Frontal cortex (tissue), 4 donors: ENCODE measurements around the gene ZSCAN10. TPM values are rescaled to one million over a fixed set of nuclear protein-coding genes. Genes with fewer than 3 reads are reported as not detected.

Experiments
- DNase-seq, 2 donors: peaks; one replicate each; pipeline ENCODE4 v3.0.0; 2012; ENCODE audit warnings: low spot score in 2 of 2
- FAIRE-seq: peaks from 2 replicates; lab custom pipeline; 2012; peaks lifted over from hg19 to GRCh38; lab: Jason Lieb, UNC
- total RNA-seq: library from RNA; depleted of rRNA; stranded (reverse); fragments of >200 nt; gene quantifications from one replicate; pipeline ENCODE4 v1.2.3, GENCODE V29; 2014
- donor health status: control.
- donor health status: control.
- donor health status: control.

The ZSCAN10 gene
- total RNA-seq, 1 donor from 2014 or later: not detected

- no peak for FAIRE-seq
- no peak for DNase-seq
These were observed 36.1 kb upstream of the ZSCAN10 start for GRCh38 chr16:3135126-3135715.

DNA sequence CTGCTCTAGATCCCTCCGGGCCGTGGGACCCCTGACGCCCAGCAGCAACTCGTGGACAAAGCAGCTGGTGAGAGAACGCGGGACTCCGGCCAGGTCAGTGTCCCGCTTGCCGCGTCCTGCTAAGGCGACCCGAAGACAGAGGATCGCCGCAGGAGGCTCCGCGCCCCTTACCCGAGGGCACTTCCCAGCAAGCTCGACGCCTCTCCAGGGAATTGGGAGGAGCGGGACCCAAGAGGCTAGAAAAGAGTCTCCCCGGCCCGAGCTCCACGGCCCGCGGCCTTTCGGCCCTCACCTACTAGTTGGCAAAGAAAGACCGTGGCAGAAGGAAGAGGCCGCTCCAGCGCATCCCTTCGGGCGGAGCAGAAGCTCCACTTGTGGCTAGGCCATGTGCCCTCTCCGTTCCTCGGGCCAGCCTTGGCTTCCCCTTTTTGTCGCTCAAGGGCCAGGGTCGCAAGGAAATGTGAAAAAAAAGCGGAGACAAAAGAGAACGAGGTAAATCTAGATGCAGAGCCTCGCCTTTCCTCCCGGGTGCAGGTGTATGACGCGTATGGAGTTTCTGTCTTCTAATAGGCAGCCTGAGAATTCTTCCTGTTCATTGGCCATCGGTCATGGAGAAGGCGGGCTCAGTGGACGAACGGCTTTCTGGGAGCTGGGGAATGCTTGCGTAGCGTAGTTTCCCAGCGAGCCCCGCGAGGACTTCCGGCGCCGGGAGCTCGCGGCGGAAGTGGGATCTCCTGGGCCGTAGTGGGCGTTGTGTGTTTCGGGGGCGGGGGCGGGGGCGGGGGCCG, 35.4 kb upstream of the ZSCAN10 start, which contains the start of gene ZNF213:
ZNF213 (plus strand) TSS at position 692 of the 788 bp plus-strand sequence. CDS start 2,252 bp downstream, outside the sequence.
- FAIRE-seq (peak; percentile 73), DNase-seq (peak; percentile 97 to 98)

- no peak for FAIRE-seq
- DNase-seq: no peak
These were observed 34.8 kb upstream of the ZSCAN10 start for GRCh38 chr16:3133844-3134243.

DNA sequence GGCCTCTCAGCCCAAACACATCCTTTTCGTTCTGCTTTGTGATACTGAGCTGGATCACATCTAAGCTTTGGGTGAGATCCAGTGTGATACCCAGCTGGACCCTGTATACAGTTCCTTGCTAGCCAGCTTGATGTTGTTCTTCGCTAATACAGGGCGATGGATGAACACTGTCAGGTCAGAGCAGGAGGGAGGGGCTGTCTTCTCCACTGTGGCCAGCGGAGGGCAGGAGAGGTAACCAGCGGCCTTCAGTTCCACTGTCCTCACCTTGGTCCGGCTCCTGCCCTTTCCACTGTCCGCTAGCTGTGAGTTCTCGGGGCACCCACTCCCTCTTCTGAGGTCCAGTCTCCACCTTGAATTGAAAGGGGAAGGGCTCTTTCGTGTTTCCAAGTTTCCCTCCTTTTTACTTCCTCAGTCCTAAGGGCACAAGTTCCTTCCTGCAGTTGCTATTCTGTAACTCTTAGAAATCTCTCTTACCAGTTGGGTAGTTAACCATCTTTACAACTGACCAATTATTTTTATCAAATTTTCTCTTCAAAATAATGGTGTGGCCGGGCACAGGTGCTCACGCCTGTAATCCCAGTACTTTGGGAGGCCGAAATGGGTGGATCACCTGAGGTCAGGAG, 32.8 kb upstream of the ZSCAN10 start:
- no peak for DNase-seq
- no peak for FAIRE-seq

DNA sequence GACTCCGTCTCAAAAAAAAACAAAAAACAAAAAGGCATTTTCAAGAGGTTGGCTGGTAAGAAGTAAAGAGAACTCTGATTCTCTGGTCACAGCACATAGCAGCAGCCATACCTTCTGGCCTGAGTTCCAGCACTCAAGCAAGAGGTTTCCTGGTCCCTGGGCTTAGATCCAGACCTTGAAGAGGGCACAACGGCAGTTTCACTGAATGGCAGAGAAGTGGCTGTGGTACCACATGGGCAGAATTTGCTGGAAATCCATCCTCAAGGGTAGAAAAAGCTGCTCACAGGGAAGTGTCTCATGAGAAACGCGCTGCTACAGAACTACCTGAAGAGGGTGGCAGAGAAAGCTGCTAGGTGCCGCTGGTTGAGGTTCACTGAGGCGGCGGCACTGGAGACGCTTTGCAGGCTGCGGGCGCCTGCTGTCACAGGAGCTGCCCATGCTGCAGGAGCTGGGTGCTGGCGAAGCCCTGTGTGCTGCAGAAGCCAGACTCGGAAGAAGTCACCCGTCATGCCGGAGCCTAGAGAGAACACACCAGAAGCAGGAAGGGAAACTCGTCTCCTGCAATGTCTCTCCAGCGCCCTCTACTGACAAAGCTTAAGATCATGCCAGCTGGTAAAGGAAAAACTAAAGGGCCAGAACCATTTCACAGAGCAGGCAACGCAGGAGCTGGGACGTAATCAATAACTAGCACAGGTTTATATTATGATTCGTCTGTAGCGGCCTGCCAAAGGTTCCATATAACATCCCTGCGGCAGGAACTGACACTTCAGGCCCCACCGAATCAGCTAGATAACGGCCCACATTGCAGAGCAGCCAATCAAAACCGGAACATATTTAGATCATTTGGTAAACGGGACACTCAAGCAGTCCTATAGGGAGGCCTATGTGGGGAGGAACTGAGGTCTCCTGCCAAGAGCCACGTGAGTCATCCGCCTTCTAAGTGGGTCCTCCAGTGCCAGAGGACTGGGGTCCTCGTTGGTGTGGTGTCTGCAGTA, 30.3 kb upstream of the ZSCAN10 start:
- FAIRE-seq (no peak), DNase-seq (no peak)

DNA sequence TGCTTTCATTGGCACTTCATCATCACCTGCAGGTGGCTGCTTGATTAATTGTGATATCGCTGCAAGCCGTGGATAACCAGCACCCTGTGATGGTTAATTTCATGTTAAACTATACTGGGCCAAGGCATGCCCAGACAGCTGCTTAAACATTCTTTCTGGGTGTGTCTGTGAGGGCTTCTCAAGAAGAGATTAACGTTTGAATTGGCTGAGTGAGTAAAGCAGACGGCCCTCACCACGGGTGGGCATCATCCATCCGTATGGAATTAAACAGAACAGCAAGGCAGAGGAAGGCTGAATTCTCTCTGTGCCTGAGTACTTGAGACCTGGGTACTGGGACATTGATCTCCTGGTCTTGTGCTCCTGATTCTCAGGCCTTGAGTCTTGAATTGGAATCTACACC, 28.7 kb upstream of the ZSCAN10 start:
- FAIRE-seq (no peak), DNase-seq (no peak)

DNA sequence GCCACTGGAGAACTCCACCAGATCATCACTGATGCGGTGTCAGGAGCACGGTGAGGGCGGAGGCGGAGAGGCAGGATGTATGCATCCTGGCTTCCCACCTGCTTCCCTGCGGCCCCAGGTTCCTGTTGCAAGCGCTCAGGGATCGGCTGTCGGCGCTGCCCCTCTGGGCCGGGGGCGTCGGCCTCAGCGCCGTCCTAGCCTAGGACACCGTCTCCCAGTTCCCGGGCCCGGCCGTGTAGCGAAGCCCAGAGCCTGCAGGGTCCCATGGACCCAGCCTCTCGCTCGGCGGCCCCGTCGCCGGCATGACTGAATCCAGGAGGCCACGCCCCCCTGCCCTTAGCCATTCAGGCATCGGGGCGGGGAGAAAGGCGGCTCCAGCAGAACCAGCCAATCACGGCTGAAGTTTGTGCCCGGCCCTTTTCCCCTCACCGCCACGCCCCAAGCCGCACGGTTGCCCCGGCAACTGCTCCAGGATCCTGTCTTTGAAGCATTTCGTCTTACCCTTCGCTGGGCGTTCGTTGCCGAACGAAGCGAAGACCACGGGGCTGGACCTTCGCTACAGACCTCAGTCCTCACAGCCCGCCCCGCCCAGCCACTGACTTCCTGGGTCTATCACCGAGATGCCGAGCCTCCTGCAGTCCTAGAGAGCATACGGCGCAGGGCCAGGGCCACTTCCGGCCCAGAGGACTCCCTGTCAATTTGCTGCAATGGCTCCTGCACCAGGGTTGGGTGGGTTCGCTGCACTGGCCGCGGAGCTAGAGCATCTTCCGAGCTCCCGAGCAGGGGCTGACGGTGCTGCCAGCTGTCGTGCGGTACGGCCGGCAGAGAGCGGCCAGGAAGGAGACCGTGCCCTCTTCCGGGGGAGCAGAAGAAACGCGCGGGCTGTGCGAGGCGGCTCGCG, 25.1 kb upstream of the ZSCAN10 start:
- DNase-seq: peak; percentile 91 to 96
- peak; percentile 63 for FAIRE-seq

GRCh38 chr16:3122926-3123570, 24.0 kb upstream of the ZSCAN10 start:
- DNase-seq: no peak
- FAIRE-seq: no peak

DNA sequence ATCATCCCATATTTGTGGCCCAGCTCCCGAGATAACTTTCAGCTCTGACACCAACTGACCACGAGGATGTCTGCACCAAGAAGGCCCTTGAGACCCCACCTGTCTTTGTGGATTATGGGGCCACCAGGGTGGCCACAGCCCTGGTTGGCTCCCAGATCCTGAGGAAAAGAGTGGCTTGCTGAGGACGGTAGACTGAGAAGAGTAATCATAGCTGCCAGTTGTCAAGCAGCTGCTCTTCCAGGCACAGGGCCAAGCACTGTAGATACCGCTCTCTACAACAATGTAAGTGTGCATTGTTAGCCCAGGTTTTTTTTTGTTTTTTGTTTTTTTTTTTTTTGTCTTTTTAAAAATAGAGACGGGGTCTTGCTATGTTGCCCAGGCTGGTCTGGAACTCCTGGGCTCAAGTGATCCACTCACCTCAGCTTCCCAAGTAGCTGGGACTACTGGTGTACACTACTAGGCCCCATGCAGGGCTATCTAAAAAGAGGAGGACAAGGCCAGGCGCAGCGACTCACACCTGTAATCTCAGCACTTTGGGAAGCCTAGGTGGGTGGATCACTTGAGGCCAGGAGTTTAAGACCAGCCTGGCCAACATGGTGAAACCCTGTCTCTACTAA, 22.9 kb upstream of the ZSCAN10 start:
- DNase-seq (no peak), FAIRE-seq (no peak)

DNA sequence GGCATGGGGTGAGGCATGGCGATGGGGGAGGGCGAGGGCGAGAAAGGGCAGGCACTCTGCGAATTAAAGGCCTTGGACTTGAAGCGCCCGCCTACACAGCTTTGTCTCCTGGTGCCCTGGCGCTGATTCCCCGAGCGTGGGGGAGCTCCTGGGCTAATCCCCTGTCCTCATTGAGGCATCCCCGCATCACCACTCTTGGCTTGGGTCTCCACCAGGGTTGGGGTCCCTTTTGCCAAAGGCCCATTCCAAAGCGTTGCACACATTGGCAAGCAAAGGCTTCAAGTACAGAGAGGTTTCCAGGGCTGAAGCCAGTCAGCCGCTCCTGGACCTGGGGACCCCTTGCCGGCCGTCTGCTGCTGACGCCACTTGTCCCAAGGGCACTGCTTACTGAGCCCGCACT, 21.3 kb upstream of the ZSCAN10 start:
- FAIRE-seq (no peak), DNase-seq (no peak)

DNA sequence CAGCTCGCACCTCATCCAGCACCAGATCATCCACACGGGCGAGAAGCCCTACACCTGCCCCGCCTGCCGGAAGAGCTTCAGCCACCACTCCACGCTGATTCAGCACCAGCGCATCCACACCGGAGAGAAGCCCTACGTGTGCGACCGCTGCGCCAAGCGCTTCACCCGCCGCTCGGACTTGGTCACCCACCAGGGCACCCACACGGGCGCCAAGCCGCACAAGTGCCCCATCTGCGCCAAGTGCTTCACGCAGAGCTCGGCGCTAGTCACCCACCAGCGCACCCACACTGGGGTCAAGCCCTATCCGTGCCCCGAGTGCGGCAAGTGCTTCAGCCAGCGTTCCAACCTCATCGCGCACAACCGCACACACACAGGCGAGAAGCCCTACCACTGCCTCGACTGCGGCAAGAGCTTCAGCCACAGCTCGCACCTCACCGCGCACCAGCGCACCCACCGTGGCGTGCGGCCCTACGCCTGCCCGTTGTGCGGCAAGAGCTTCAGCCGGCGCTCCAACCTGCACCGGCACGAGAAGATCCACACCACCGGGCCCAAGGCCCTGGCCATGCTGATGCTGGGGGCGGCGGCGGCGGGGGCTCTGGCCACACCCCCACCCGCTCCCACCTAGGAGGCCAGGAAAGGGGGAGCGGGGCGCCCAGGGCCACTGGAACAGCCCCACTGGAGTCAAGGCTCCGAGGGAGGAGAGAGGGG, 20.8 kb upstream of the ZSCAN10 start:
- no peak for DNase-seq
- FAIRE-seq: no peak

GRCh38 chr16:3119286-3119685, 20.2 kb upstream of the ZSCAN10 start:
- no peak for FAIRE-seq
- no peak for DNase-seq

GRCh38 chr16:3118846-3119245, 19.8 kb upstream of the ZSCAN10 start:
- DNase-seq (peak in 1 of 2 donors; percentile 10), FAIRE-seq (no peak)

- DNase-seq (peak in 1 of 2 donors; percentile 12), FAIRE-seq (no peak)
These were observed 19.2 kb upstream of the ZSCAN10 start for GRCh38 chr16:3118204-3118790.

GRCh38 chr16:3115561-3115960, 16.5 kb upstream of the ZSCAN10 start:
- FAIRE-seq: no peak
- peak in 1 of 2 donors; percentile 8 for DNase-seq

GRCh38 chr16:3115003-3115402, 15.9 kb upstream of the ZSCAN10 start:
- no peak for FAIRE-seq
- peak in 1 of 2 donors; percentile 18 for DNase-seq
